ENCODE measurements around the gene MAN1C1. TPM values are rescaled to one million over a fixed set of nuclear protein-coding genes. Genes with fewer than 3 reads are reported as not detected.

MAN1C1 gene
- total and polyA plus RNA-seq, 9 of the 15 experiments (the other 6 are each of a cell fraction or from before 2014, with no cell fraction given) = 0.04 to 0.44 (median 0.10) TPM; not detected in 3

DNA sequence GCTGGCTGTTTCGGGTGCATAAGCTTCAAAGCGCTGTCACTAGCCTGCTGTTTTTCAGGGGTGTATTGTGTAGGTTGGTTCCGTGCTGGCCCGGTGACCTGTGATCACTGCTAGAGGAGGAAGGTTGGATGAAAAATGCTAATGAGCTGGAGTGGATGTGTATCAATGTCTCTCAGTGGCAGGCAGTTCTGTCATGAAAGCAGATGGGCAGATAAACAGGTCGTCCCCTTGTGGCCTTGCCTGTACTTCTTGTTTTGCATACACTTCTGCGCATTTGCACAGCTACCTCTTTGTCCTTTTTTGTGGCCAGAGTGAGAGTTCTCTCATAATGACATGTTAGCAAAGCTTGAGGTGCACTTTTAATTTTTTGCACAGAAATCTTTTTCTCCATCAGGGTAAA, 186.3 kb downstream of the MAN1C1 start:
- Histone ChIP-seq H3K27me3 (ENCODE audit: control insufficient read depth in 2 of 2, insufficient read depth in 2 of 2, low read length in 2 of 2) (no peaks in the 10 kb centered on the region), H3K9ac (ENCODE audit: insufficient read depth in 1 of 2, low read depth in 2 of 2, low read length in 2 of 2) (no peak overlapping the region), H3K4me2 (ENCODE audit: insufficient read depth, low read length) (0 out of 2 replicates have a peak overlapping the region, but pooled peaks have one; percentile 17), H4K20me1 (replicated peaks; ENCODE audit: control insufficient read depth, insufficient read depth, low read length) (no peaks in the 10 kb centered on the region), H2AFZ (ENCODE audit: low read depth, low read length) (no peak overlapping the region), H3K79me2 (ENCODE audit: control insufficient read depth, insufficient read depth, low read length) (no peaks in the 10 kb centered on the region), H3K4me1 (replicated peaks in 1 of 2; ENCODE audit: control insufficient read depth in 2 of 2, insufficient read depth in 2 of 2, low read length in 2 of 2) (peaks cover 17 to 25% of the 10 kb centered on the region in 2 experiments; a peak in 4 of 5 replicates), H3K9me3 (replicated peaks; ENCODE audit: control insufficient read depth, insufficient read depth, low read depth, low read length) (no peaks in the 10 kb centered on the region), H3K4me3 (no peak overlapping the region), H3K36me3 (ENCODE audit: control insufficient read depth, insufficient read depth, low read length) (no peaks in the 10 kb centered on the region), H3K27ac (ENCODE audit: extremely low read depth, low read depth, low read length) (no peak overlapping the region), H3K9me1 (ENCODE audit: control insufficient read depth, insufficient read depth, low read length) (no peaks in the 10 kb centered on the region)
- ChIA-PET POLR2A (interaction anchor here (0.9 to 1.3 kb wide), 5 partner anchors 10 to 255 kb away, joined by 3 to 6 read pairs (median 3); no protein-coding TSS in a partner anchor), CTCF (ENCODE audit: low intra/inter-chr PET ratio) (no interaction called here)
- intact Hi-C loops (cut with micrococcal nuclease) (no loop called here), in situ Hi-C loops (cut with MboI) (no loop called here)
- no peak for TF ChIP-seq ZNF263 (CRISPR knock-in tag; IDR thresholded peaks at IDR 0.05; ENCODE audit: borderline replicate concordance)
- TF ChIP-seq ZNF785 (CRISPR knock-in tag; IDR thresholded peaks at IDR 0.05) = no peak
- TF ChIP-seq ZNF695 (CRISPR knock-in tag; IDR thresholded peaks at IDR 0.05) = no peak
- 0 out of 4 replicates have a peak, but pooled peaks of 1 of the 2 experiments have one; percentile 23 for TF ChIP-seq SRF (CRISPR knock-in tag; IDR thresholded peaks at IDR 0.05)
- TF ChIP-seq CTBP1 (IDR thresholded peaks at IDR 0.05; ENCODE audit: borderline replicate concordance) = peak; percentile 40; the same call in 1 of the 2 replicates
- TF ChIP-seq PKNOX1 (IDR thresholded peaks at IDR 0.05) = peak; percentile 89
- TF ChIP-seq MTA3 (IDR thresholded peaks at IDR 0.05; ENCODE audit: borderline replicate concordance) = 0 out of 2 replicates have a peak, but pooled peaks have one; percentile 46
- TF ChIP-seq GABPB1 (CRISPR knock-in tag; IDR thresholded peaks at IDR 0.05) = no peak
- no peak for TF ChIP-seq FOXK2 (conservative IDR thresholded peaks at IDR 0.05 in 1 of 2, IDR thresholded peaks at IDR 0.05 in 1 of 2; ENCODE audit: low read depth in 2 of 2)
- TF ChIP-seq NR2C1 (IDR thresholded peaks at IDR 0.05) = no peak
- no peak for TF ChIP-seq NR2C1 (tag; IDR thresholded peaks at IDR 0.05)
- TF ChIP-seq GATA2 (CRISPR knock-in tag; IDR thresholded peaks at IDR 0.05) = peak; percentile 90
- TF ChIP-seq DMBX1 (CRISPR knock-in tag; IDR thresholded peaks at IDR 0.05; ENCODE audit: borderline replicate concordance) = no peak
- TF ChIP-seq MEIS2 (IDR thresholded peaks at IDR 0.05; ENCODE audit: partially characterized antibody) = peak; percentile 34
- no peak for TF ChIP-seq MECOM (CRISPR knock-in tag; IDR thresholded peaks at IDR 0.05)
- peak; percentile 57 to 65 for TF ChIP-seq NRF1 (conservative IDR thresholded peaks at IDR 0.05 in 1 of 2, IDR thresholded peaks at IDR 0.05 in 1 of 2)
- no peak for TF ChIP-seq KAT2B (IDR thresholded peaks at IDR 0.05; ENCODE audit: low read depth, low read length)
- TF ChIP-seq, protein P1, sequence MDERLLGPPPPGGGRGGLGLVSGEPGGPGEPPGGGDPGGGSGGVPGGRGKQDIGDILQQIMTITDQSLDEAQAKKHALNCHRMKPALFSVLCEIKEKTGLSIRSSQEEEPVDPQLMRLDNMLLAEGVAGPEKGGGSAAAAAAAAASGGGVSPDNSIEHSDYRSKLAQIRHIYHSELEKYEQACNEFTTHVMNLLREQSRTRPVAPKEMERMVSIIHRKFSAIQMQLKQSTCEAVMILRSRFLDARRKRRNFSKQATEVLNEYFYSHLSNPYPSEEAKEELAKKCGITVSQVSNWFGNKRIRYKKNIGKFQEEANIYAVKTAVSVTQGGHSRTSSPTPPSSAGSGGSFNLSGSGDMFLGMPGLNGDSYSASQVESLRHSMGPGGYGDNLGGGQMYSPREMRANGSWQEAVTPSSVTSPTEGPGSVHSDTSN (CRISPR knock-in tag; IDR thresholded peaks at IDR 0.05; ENCODE audit: low read depth) = no peak
- TF ChIP-seq, protein P1 (tag; conservative IDR thresholded peaks at IDR 0.05; ENCODE audit: low read depth) = peak; percentile 43
- 14% methylated on average over 6 of the region's 6 CpGs for WGBS (ENCODE audit: insufficient coverage, low coverage, missing lambda C conversion rate)
- no TSS peak for BruUV-seq (replicated peaks)
- DNase-seq (ENCODE audit: extremely low read depth in 1 of 4, low spot score in 3 of 4) (peak in 1 of 4 experiments; percentile 39), ATAC-seq (no peak), FAIRE-seq (peak; percentile 80)
